Gastroesophageal sphincter (tissue), 4 donors: ENCODE data around the gene SNX9. TPM values are rescaled to one million over a fixed set of nuclear protein-coding genes. Genes with fewer than 3 reads are reported as not detected.

Experiments used
- ATAC-seq: fragments of 150-250 bp; one replicate; pipeline ENCODE4 v1.9.1; 2016; ENCODE audit warnings: mild to moderate bottlenecking, moderate library complexity
- H3K27ac ChIP-seq, 4 donors: fragments of 200-600 bp; sonication (generic) in 3 of 4; 1 replicate in 3 of 4; 2 replicates in 1 of 4; pipeline ENCODE4 v1.5.1; 2016 to 2019
- H3K27me3 ChIP-seq: fragments of 200-600 bp; sonication (generic); one replicate; pipeline ENCODE4 v1.5.1; 2019
- H3K36me3 ChIP-seq, 2 donors: fragments of 200-600 bp; sonication (generic); one replicate each; pipeline ENCODE4 v1.5.1; 2019; ENCODE audit warnings: control low read depth in 1 of 2
- H3K4me1 ChIP-seq, 3 donors: fragments of 200-600 bp; sonication (generic); 1 replicate in 2 of 3; 2 replicates in 1 of 3; pipeline ENCODE4 v1.5.1; 2016 to 2019; ENCODE audit warnings: control low read depth in 2 of 3
- H3K4me3 ChIP-seq, 2 donors: fragments of 200-600 bp; sonication (generic); one replicate each; pipeline ENCODE4 v1.5.1; 2019; ENCODE audit warnings: mild to moderate bottlenecking in 1 of 2, moderate library complexity in 1 of 2
- H3K9me3 ChIP-seq, 3 donors: fragments of 200-600 bp; sonication (generic); one replicate each; pipeline ENCODE4 v1.5.1; 2017 to 2019; ENCODE audit warnings: control low read depth in 2 of 3
- EP300 ChIP-seq: sonication (generic); formaldehyde crosslinking; IDR thresholded peaks from one replicate; pipeline ENCODE4 v1.6.1; 2017; ENCODE audit warnings: antibody characterized with exemption, mild to moderate bottlenecking
- POLR2A ChIP-seq, 2 donors: fragments of 450-650 bp; IDR thresholded peaks; one replicate each; pipeline ENCODE4 v1.6.1; 2017; ENCODE audit warnings: antibody characterized with exemption in 2 of 2, mild to moderate bottlenecking in 2 of 2, moderate library complexity in 1 of 2
- POLR2AphosphoS5 ChIP-seq: sonication (generic); formaldehyde crosslinking; IDR thresholded peaks from one replicate; pipeline ENCODE4 v1.6.1; 2017; ENCODE audit warnings: antibody characterized with exemption
- WGBS, 2 donors: methylation state at CpG; one replicate each; pipeline ENCODE4 v1.1.5; 2018; ENCODE audit warnings: low coverage in 1 of 2; 5-methylcytosine and 5-hydroxymethylcytosine counted together
- total RNA-seq, 4 donors: library from RNA; depleted of rRNA; stranded (reverse); fragments of >200 nt; gene quantifications; one replicate each; pipeline ENCODE4 v1.1.0, GENCODE V29; 2016
- TF ChIP-seq, protein P1 (sequence below), 4 experiments: fragments of 200-600 bp in 2 of 4; fragments of 450-650 bp in 2 of 4; sonication (generic) in 1 of 4; IDR thresholded peaks; one replicate each; pipeline ENCODE4 v1.5.1; 2017 to 2019; ENCODE audit warnings: antibody characterized with exemption in 4 of 4, mild to moderate bottlenecking in 2 of 4, moderate library complexity in 2 of 4

SNX9 gene
- total RNA-seq, 4 donors from 2014 or later, result 68.3 to 101 (median 85.0) TPM

GRCh38 chr6:157880534-157880933 is 57.5 kb downstream of the SNX9 start:
- Histone ChIP-seq H3K27me3 (no peaks in the 10 kb centered on the region), H3K36me3 (peaks cover 0 to 50% of the 10 kb centered on the region in 2 donors), H3K9me3 (no peaks in the 10 kb centered on the region), H3K4me1 (peaks cover 0 to 12% (median 0%) of the 10 kb centered on the region in 3 donors), H3K4me3 (no peak overlapping the region), H3K27ac (no peak overlapping the region)
- WGBS, 2 donors, result 100% methylated on average over 2 of the region's 3 CpGs; no CpG with 5 or more reads in 1 of the 2 donors
- TF ChIP-seq POLR2AphosphoS5, result no peak
- no peak for TF ChIP-seq POLR2A (IDR thresholded peaks at IDR 0.05)
- TF ChIP-seq, protein P1, sequence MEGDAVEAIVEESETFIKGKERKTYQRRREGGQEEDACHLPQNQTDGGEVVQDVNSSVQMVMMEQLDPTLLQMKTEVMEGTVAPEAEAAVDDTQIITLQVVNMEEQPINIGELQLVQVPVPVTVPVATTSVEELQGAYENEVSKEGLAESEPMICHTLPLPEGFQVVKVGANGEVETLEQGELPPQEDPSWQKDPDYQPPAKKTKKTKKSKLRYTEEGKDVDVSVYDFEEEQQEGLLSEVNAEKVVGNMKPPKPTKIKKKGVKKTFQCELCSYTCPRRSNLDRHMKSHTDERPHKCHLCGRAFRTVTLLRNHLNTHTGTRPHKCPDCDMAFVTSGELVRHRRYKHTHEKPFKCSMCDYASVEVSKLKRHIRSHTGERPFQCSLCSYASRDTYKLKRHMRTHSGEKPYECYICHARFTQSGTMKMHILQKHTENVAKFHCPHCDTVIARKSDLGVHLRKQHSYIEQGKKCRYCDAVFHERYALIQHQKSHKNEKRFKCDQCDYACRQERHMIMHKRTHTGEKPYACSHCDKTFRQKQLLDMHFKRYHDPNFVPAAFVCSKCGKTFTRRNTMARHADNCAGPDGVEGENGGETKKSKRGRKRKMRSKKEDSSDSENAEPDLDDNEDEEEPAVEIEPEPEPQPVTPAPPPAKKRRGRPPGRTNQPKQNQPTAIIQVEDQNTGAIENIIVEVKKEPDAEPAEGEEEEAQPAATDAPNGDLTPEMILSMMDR (IDR thresholded peaks at IDR 0.05), result no peak
- no peak for TF ChIP-seq EP300
- ATAC-seq, result no peak

DNA sequence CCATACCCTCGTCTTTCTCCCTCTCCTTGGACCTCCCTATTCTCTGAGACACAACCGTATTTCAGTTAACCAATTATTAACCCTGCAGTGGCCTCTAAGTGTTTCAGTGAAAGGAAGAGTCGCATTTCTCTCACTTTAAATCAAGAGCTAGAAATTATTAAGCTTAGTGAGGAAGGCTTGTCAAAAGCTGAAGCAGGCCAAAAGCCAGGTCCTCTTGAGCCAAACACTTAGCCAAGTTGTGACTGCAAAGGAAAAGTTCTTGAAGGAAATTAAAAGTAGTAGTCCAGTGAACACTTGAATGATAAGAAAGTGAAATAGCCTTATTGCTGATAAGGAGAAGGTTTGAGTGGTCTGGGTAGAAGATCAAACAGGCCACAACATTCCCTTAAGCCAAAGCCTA is 58.3 kb downstream of the SNX9 start:
- Histone ChIP-seq H3K27me3 (no peaks in the 10 kb centered on the region), H3K9me3 (no peaks in the 10 kb centered on the region), H3K4me3 (no peak overlapping the region), H3K36me3 (peaks cover 0 to 50% of the 10 kb centered on the region in 2 donors), H3K4me1 (peaks cover 0 to 12% (median 0%) of the 10 kb centered on the region in 3 donors), H3K27ac (no peak overlapping the region)
- no peak for ATAC-seq
- TF ChIP-seq, protein P1 (IDR thresholded peaks at IDR 0.05), result no peak
- no peak for TF ChIP-seq POLR2A (IDR thresholded peaks at IDR 0.05)
- 72 to 75% methylated on average over 3 of the region's 3 CpGs for WGBS, 2 donors

DNA sequence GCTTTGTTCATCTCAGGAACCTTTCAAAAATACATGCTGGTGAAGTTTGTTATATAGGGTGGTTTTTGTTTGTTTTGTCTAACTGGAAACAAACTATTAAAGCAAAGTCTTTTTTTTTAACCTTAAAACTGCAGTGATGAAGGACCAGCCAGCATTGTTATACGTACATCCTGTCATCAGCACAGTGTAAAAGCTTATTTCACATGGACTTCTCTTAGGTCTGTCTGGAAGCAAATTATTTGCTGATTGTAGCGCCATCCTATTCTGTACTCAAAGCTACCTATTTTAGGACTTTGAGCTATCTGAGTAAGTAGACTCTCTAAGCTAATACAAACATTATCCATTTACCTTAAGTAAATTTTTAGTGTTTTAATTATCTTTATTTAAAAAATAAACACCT is 61.7 kb downstream of the SNX9 start:
- Histone ChIP-seq H3K9me3 (no peaks in the 10 kb centered on the region), H3K27me3 (no peaks in the 10 kb centered on the region), H3K27ac (no peak overlapping the region), H3K4me1 (peaks cover 0 to 8% (median 0%) of the 10 kb centered on the region in 3 donors), H3K4me3 (no peak overlapping the region), H3K36me3 (peaks cover 0 to 57% of the 10 kb centered on the region in 2 donors)
- no peak for ATAC-seq
- 88 to 90% methylated on average over 1 to 2 of the region's 2 CpGs for WGBS, 2 donors
- TF ChIP-seq POLR2A (IDR thresholded peaks at IDR 0.05) (no peak), POLR2AphosphoS5 (no peak), EP300 (no peak)
- TF ChIP-seq, protein P1 (IDR thresholded peaks at IDR 0.05), result no peak

DNA sequence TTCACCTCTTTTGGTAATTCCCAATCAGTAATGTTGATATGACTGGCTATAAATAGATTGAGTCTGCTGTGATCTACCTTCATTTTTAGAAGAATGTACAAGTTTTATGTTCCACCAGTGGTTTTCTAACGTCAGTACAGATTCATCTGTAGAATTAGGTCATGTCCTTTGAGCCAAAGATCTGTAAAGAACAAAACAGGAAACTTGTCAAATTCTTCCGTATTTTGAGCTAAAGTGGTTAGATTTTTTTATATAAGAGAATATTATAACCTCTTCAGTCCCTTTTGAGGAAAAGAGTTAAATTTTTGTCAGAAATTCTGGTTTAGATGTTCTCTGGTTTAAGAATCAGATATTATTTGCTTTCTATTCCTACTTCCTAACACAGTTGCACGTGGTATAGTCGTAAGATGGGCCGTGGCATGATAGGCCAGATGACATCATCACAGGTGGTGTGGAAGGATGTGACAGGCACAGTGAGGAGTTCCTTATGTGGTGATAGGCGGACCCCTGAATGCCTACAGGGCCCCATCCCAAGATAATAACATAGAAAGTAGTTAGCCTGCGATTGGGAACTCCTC is 62.3 kb downstream of the SNX9 start:
- H3K36me3 ChIP-seq, result peaks cover 0 to 62% of the 10 kb centered on the region in 2 donors
- H3K27ac ChIP-seq, result no peak overlapping the region
- no peak for ATAC-seq
- TF ChIP-seq, protein P1 (IDR thresholded peaks at IDR 0.05), result no peak
- TF ChIP-seq POLR2AphosphoS5, result no peak
- TF ChIP-seq POLR2A (IDR thresholded peaks at IDR 0.05), result no peak
- TF ChIP-seq EP300, result no peak
- no peaks in the 10 kb centered on the region for H3K9me3 ChIP-seq
- no peaks in the 10 kb centered on the region for H3K27me3 ChIP-seq
- H3K4me1 ChIP-seq, result peaks cover 0 to 8% (median 0%) of the 10 kb centered on the region in 3 donors
- no peak overlapping the region for H3K4me3 ChIP-seq
- 75 to 77% methylated on average over 5 to 7 of the region's 7 CpGs for WGBS, 2 donors

- ATAC-seq, result no peak
- H3K27me3 ChIP-seq, result no peaks in the 10 kb centered on the region
- peaks cover 0 to 8% (median 0%) of the 10 kb centered on the region in 3 donors for H3K4me1 ChIP-seq
- H3K27ac ChIP-seq, result no peak overlapping the region
- peaks cover 0 to 66% of the 10 kb centered on the region in 2 donors for H3K36me3 ChIP-seq
- TF ChIP-seq EP300 (no peak), POLR2AphosphoS5 (no peak), POLR2A (IDR thresholded peaks at IDR 0.05) (no peak)
- TF ChIP-seq, protein P1 (IDR thresholded peaks at IDR 0.05), result no peak
- no peaks in the 10 kb centered on the region for H3K9me3 ChIP-seq
- 90 to 95% methylated on average over 8 of the region's 8 CpGs for WGBS, 2 donors
- H3K4me3 ChIP-seq, result no peak overlapping the region
These were observed 62.8 kb downstream of the SNX9 start for GRCh38 chr6:157885876-157886275.
